K562 (cell line): Measurements from ENCODE around the gene NDUFC2. TPM values are rescaled to one million over a fixed set of nuclear protein-coding genes. Genes with fewer than 3 reads are reported as not detected.

Source experiments
- BRD4 ChIP-seq: fragments of 200-600 bp; sonication (generic); IDR thresholded peaks from 2 replicates; pipeline ENCODE4 v1.6.1; 2017; ENCODE audit warnings: inconsistent platforms
- FOXO4 ChIP-seq: fragments of 450-650 bp; formaldehyde crosslinking; IDR thresholded peaks from 2 replicates; pipeline ENCODE4 v1.4.0; 2020; ENCODE audit warnings: mild to moderate bottlenecking, moderate library complexity
- JUND ChIP-seq, 2 experiments: IDR thresholded peaks; 2 replicates in 1 of 2; 3 replicates in 1 of 2; pipeline ENCODE4 v1.6.1; 2011; ENCODE audit warnings: borderline replicate concordance in 2 of 2, low read depth in 2 of 2, low read length in 2 of 2, improper control_type of control experiment in 1 of 2, missing biosample characterization in 1 of 2, missing genetic modification characterization in 1 of 2, missing genetic modification reagents in 1 of 2
- KLF10 ChIP-seq: fragments of 250-450 bp; sonication (Bioruptor Pico); IDR thresholded peaks from 2 replicates; pipeline ENCODE4 v1.6.1; 2021; ENCODE audit warnings: matching md5 sums
- RAD21 ChIP-seq, 2 experiments: fragments of 250-450 bp in 1 of 2; fragments of 450-650 bp in 1 of 2; sonication (Bioruptor Pico) in 1 of 2; formaldehyde crosslinking in 1 of 2; IDR thresholded peaks in 1 of 2; conservative IDR thresholded peaks in 1 of 2; 2 replicates each; pipeline versions ENCODE4 v1.4.0 to v1.8.0; 2020 to 2022; ENCODE audit warnings: mild to moderate bottlenecking in 2 of 2, moderate library complexity in 1 of 2
- SMARCE1 ChIP-seq: fragments of 450-650 bp; IDR thresholded peaks from 2 replicates; pipeline ENCODE4 v1.7.1; 2016; ENCODE audit warnings: mild to moderate bottlenecking
- SPI1 ChIP-seq: IDR thresholded peaks from 2 replicates; pipeline ENCODE4 v1.6.1; 2011; ENCODE audit warnings: low read depth, low read length, control low read depth, borderline replicate concordance
- THAP12 ChIP-seq: fragments of 250-450 bp; sonication (Bioruptor Pico); IDR thresholded peaks from 2 replicates; pipeline ENCODE4 v1.9.0; 2021; ENCODE audit warnings: mild to moderate bottlenecking, inconsistent platforms
- THRB ChIP-seq: fragments of 450-650 bp; formaldehyde crosslinking; conservative IDR thresholded peaks from 2 replicates; pipeline ENCODE4 v1.4.0; 2022; ENCODE audit warnings: mild to moderate bottlenecking, missing genetic modification characterization
- ZNF347 ChIP-seq: fragments of 450-650 bp; formaldehyde crosslinking; IDR thresholded peaks from 2 replicates; pipeline ENCODE4 v1.4.0; 2020; ENCODE audit warnings: low read depth, mild to moderate bottlenecking, moderate library complexity
- ZNF354B ChIP-seq: fragments of 250-450 bp; sonication (Bioruptor Pico); IDR thresholded peaks from 2 replicates; pipeline ENCODE4 v1.4.0; 2020
- ZNF75A ChIP-seq: fragments of 450-650 bp; formaldehyde crosslinking; IDR thresholded peaks from 2 replicates; pipeline ENCODE4 v1.4.0; 2020; ENCODE audit warnings: mild to moderate bottlenecking
- polyA plus RNA-seq, 8 experiments: library from polyadenylated mRNA; depleted of rRNA in 4 of 8; stranded (reverse) in 5 of 8; unstranded in 3 of 8; fragments of >200 nt; fragmentation: Nextera tagmentation in 2 of 8; fragmentation: Illumina TruSeq in 1 of 8; extraction: Ambion mirVana in 2 of 8; extraction: Trizol in 1 of 8; gene quantifications; 2 replicates each; pipeline versions ENCODE4 v1.2.1 to v1.2.3, GENCODE V29; 2011 to 2014; ENCODE audit warnings: inconsistent platforms in 1 of 8, missing spikeins in 1 of 8
- total RNA-seq, 7 experiments: library from RNA; depleted of rRNA in 6 of 7; stranded (reverse); fragments of >200 nt in 6 of 7; fragmentation: Illumina TruSeq in 2 of 7; extraction: Trizol in 2 of 7; gene quantifications; 2 replicates each; pipeline versions ENCODE4 v1.2.1 to v1.2.3, GENCODE V29; 2011 to 2021; ENCODE audit warnings: low replicate concordance in 1 of 7
- TF ChIP-seq, protein P1 (sequence below): fragments of 450-650 bp; IDR thresholded peaks from 2 replicates; pipeline ENCODE4 v1.6.1; 2014; ENCODE audit warnings: low read depth, mild to moderate bottlenecking, moderate library complexity, borderline replicate concordance
- TF ChIP-seq, protein P2 (sequence below): fragments of 450-650 bp; IDR thresholded peaks from 2 replicates; pipeline ENCODE4 v1.7.0; 2016; ENCODE audit warnings: borderline replicate concordance
- TF ChIP-seq, protein P3 (sequence below): sonication (generic); formaldehyde crosslinking; IDR thresholded peaks from 2 replicates; pipeline ENCODE4 v1.8.0; 2023; ENCODE audit warnings: mild to moderate bottlenecking, missing genetic modification reagents

NDUFC2 gene
- total and polyA plus RNA-seq, 9 of the 15 experiments (the other 6 are each of a cell fraction or from before 2014, with no cell fraction given): 168 to 1,119 (median 442) TPM

- TF ChIP-seq, protein P1, sequence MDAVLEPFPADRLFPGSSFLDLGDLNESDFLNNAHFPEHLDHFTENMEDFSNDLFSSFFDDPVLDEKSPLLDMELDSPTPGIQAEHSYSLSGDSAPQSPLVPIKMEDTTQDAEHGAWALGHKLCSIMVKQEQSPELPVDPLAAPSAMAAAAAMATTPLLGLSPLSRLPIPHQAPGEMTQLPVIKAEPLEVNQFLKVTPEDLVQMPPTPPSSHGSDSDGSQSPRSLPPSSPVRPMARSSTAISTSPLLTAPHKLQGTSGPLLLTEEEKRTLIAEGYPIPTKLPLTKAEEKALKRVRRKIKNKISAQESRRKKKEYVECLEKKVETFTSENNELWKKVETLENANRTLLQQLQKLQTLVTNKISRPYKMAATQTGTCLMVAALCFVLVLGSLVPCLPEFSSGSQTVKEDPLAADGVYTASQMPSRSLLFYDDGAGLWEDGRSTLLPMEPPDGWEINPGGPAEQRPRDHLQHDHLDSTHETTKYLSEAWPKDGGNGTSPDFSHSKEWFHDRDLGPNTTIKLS: peak; percentile 35; the same call in 1 of the 2 replicates
- TF ChIP-seq JUND (IDR thresholded peaks at IDR 0.05; ENCODE audit: borderline replicate concordance, low read depth, low read length) (peak; percentile 71; the same call in 1 of the 2 replicates), JUND (tag; IDR thresholded peaks at IDR 0.05; ENCODE audit: borderline replicate concordance, low read depth, low read length) (peak; percentile 53; the same call in 1 of the 3 replicates), FOXO4 (CRISPR knock-in tag) (no peak), THRB (CRISPR knock-in tag) (no peak), KLF10 (no peak), ZNF75A (CRISPR knock-in tag) (no peak), ZNF354B (no peak), ZNF347 (CRISPR knock-in tag) (no peak), THAP12 (CRISPR knock-in tag) (no peak), BRD4 (peak; percentile 86; the same call in 1 of the 2 replicates), RAD21 (CRISPR knock-in tag; conservative IDR thresholded peaks at IDR 0.05 in 1 of 2, IDR thresholded peaks at IDR 0.05 in 1 of 2) (0 out of 4 replicates have a peak, but pooled peaks of 1 of the 2 experiments have one; percentile 8), SMARCE1 (no peak), SPI1 (no peak)
- TF ChIP-seq, protein P2, sequence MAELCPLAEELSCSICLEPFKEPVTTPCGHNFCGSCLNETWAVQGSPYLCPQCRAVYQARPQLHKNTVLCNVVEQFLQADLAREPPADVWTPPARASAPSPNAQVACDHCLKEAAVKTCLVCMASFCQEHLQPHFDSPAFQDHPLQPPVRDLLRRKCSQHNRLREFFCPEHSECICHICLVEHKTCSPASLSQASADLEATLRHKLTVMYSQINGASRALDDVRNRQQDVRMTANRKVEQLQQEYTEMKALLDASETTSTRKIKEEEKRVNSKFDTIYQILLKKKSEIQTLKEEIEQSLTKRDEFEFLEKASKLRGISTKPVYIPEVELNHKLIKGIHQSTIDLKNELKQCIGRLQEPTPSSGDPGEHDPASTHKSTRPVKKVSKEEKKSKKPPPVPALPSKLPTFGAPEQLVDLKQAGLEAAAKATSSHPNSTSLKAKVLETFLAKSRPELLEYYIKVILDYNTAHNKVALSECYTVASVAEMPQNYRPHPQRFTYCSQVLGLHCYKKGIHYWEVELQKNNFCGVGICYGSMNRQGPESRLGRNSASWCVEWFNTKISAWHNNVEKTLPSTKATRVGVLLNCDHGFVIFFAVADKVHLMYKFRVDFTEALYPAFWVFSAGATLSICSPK: no peak
- TF ChIP-seq, protein P3, sequence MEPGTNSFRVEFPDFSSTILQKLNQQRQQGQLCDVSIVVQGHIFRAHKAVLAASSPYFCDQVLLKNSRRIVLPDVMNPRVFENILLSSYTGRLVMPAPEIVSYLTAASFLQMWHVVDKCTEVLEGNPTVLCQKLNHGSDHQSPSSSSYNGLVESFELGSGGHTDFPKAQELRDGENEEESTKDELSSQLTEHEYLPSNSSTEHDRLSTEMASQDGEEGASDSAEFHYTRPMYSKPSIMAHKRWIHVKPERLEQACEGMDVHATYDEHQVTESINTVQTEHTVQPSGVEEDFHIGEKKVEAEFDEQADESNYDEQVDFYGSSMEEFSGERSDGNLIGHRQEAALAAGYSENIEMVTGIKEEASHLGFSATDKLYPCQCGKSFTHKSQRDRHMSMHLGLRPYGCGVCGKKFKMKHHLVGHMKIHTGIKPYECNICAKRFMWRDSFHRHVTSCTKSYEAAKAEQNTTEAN (CRISPR knock-in tag): no peak
These were observed at the start of gene NDUFC2 (continued) for GRCh38 chr11:78079232-78080083.
